Measurements from ENCODE around the gene G6PC1.
"Not testable (repeated sequence)": the region's sequence is repeated elsewhere in the genome, so short reads cannot be mapped to it uniquely, and the experiment has no call there.

The G6PC1 gene

GRCh38 chr17:42900460-42901331 lies at the start of gene G6PC1:
Gene G6PC1, plus strand, starts transcription at chr17:42900799. Its CDS starts 78 bp downstream, at chr17:42900877.
- no peak for DNase-seq

- DNase-seq: no peak
These were observed 49.6 kb upstream of the G6PC1 start, which contains the start of gene AOC3 for GRCh38 chr17:42850954-42851353. Gene AOC3, plus strand, starts transcription at chr17:42851199. Its CDS starts 145 bp downstream, at chr17:42851344.

GRCh38 chr17:42851371-42852240 lies 49.0 kb upstream of the G6PC1 start:
- DNase-seq: not testable (repeated sequence)

- DNase-seq: no peak
These were observed 48.2 kb upstream of the G6PC1 start for GRCh38 chr17:42852351-42852750.

- no peak for DNase-seq
These were observed 47.6 kb upstream of the G6PC1 start for GRCh38 chr17:42853004-42853403.

- no peak for DNase-seq
These were observed 47.0 kb upstream of the G6PC1 start for GRCh38 chr17:42853597-42853967.

- no peak for DNase-seq
These were observed 46.4 kb upstream of the G6PC1 start for GRCh38 chr17:42853968-42854790.

- DNase-seq: no peak
These were observed 45.5 kb upstream of the G6PC1 start for GRCh38 chr17:42855048-42855596.

- not testable (repeated sequence) for DNase-seq
These were observed 44.5 kb upstream of the G6PC1 start for GRCh38 chr17:42856093-42856492.

- not testable (repeated sequence) for DNase-seq
These were observed 44.1 kb upstream of the G6PC1 start for GRCh38 chr17:42856516-42856915.

- no peak for DNase-seq
These were observed 43.2 kb upstream of the G6PC1 start for GRCh38 chr17:42857389-42857788.

- no peak for DNase-seq
These were observed 34.9 kb upstream of the G6PC1 start for GRCh38 chr17:42865638-42866094.

- no peak for DNase-seq
These were observed 34.4 kb upstream of the G6PC1 start for GRCh38 chr17:42866216-42866615.

- no peak for DNase-seq
These were observed 33.7 kb upstream of the G6PC1 start for GRCh38 chr17:42866631-42867575.

GRCh38 chr17:42867694-42868261 lies 32.8 kb upstream of the G6PC1 start:
- DNase-seq: not testable (repeated sequence)

GRCh38 chr17:42868338-42868737 lies 32.3 kb upstream of the G6PC1 start:
- no peak for DNase-seq

GRCh38 chr17:42871647-42872046 lies 29.0 kb upstream of the G6PC1 start:
- no peak for DNase-seq

GRCh38 chr17:42872251-42872965 lies 28.2 kb upstream of the G6PC1 start:
- DNase-seq: no peak

GRCh38 chr17:42873315-42873714 lies 27.3 kb upstream of the G6PC1 start:
- no peak for DNase-seq
